Stimulated activated naive B cell treated with anti-CD40 and anti-IgM and Interleukin-4, amounts not matched to agents 10 μg/mL and 1 μg/mL and 100 μg/mL, for 72 hours (primary cell): Measurements from ENCODE around the gene AASS.

Experiments
- ATAC-seq, 2 donors: fragments of 150-1000 bp; cut with Tn5 transposase; replicated peaks; 2 replicates each; pipeline ENCODE4 v1.10.0; 2021; ENCODE audit warnings: moderate library complexity in 1 of 2
- DNase-seq: peaks from one replicate; pipeline ENCODE4 v3.0.0; 2021
- H3K27ac Mint-ChIP-seq: one replicate; pipeline ENCODE4 v1.8.0; 2022; ENCODE audit warnings: mild to moderate bottlenecking, mixed read lengths
- H3K27me3 Mint-ChIP-seq, 2 donors: one replicate each; pipeline ENCODE4 v1.8.0; 2022; ENCODE audit warnings: mixed read lengths in 2 of 2
- H3K36me3 Mint-ChIP-seq, 2 donors: one replicate each; pipeline ENCODE4 v1.8.0; 2022; ENCODE audit warnings: mixed read lengths in 2 of 2, mild to moderate bottlenecking in 1 of 2
- H3K4me1 Mint-ChIP-seq, 2 donors: one replicate each; pipeline ENCODE4 v1.8.0; 2022; ENCODE audit warnings: mixed read lengths in 2 of 2, mild to moderate bottlenecking in 1 of 2
- H3K4me3 Mint-ChIP-seq, 2 donors: one replicate each; pipeline ENCODE4 v1.8.0; 2022; ENCODE audit warnings: mild to moderate bottlenecking in 2 of 2, mixed read lengths in 2 of 2, moderate library complexity in 1 of 2
- H3K9me3 Mint-ChIP-seq, 2 donors: one replicate each; pipeline ENCODE4 v1.8.0; 2022; ENCODE audit warnings: mixed read lengths in 2 of 2, mild to moderate bottlenecking in 1 of 2

Gene AASS

GRCh38 chr7:122054393-122054792, 89.7 kb downstream of the AASS start:
- Mint-ChIP-seq H3K27ac (no peak overlapping the region), H3K9me3 (no peaks in the 10 kb centered on the region), H3K36me3 (no peaks in the 10 kb centered on the region), H3K4me1 (no peaks in the 10 kb centered on the region), H3K4me3 (no peak overlapping the region), H3K27me3 (no peaks in the 10 kb centered on the region)
- ATAC-seq (no peak), DNase-seq (no peak)

GRCh38 chr7:122046402-122046801, 97.6 kb downstream of the AASS start:
- H3K27ac Mint-ChIP-seq = no peak overlapping the region
- ATAC-seq = no peak

GRCh38 chr7:122040147-122040546, 103.9 kb downstream of the AASS start:
- DNase-seq (no peak), ATAC-seq (no peak)
- Mint-ChIP-seq H3K36me3 (no peaks in the 10 kb centered on the region), H3K27me3 (peaks cover 0 to 4% of the 10 kb centered on the region in 2 donors), H3K9me3 (no peaks in the 10 kb centered on the region), H3K27ac (no peak overlapping the region), H3K4me1 (no peaks in the 10 kb centered on the region), H3K4me3 (no peak overlapping the region)

More at GRCh38 chr7:122046402-122046801, 97.6 kb downstream of the AASS start:
- no peak for DNase-seq
- no peaks in the 10 kb centered on the region for H3K9me3 Mint-ChIP-seq
- no peaks in the 10 kb centered on the region for H3K4me1 Mint-ChIP-seq
- H3K36me3 Mint-ChIP-seq = no peaks in the 10 kb centered on the region
- H3K4me3 Mint-ChIP-seq = no peak overlapping the region
- H3K27me3 Mint-ChIP-seq = peaks cover 4 to 8% of the 10 kb centered on the region in 2 donors

- Mint-ChIP-seq H3K36me3 (no peaks in the 10 kb centered on the region), H3K27ac (no peak overlapping the region), H3K27me3 (peaks cover 0 to 4% of the 10 kb centered on the region in 2 donors), H3K9me3 (no peaks in the 10 kb centered on the region), H3K4me1 (no peaks in the 10 kb centered on the region), H3K4me3 (no peak overlapping the region)
- ATAC-seq = no peak
- no peak for DNase-seq
These were observed 105.1 kb downstream of the AASS start for GRCh38 chr7:122038904-122039303.

- no peaks in the 10 kb centered on the region for H3K4me1 Mint-ChIP-seq
- no peak overlapping the region for H3K4me3 Mint-ChIP-seq
- no peaks in the 10 kb centered on the region for H3K36me3 Mint-ChIP-seq
- peaks cover 0 to 4% of the 10 kb centered on the region in 2 donors for H3K27me3 Mint-ChIP-seq
- H3K9me3 Mint-ChIP-seq = no peaks in the 10 kb centered on the region
- DNase-seq = no peak
- no peak for ATAC-seq
- no peak overlapping the region for H3K27ac Mint-ChIP-seq
These were observed 105.9 kb downstream of the AASS start for GRCh38 chr7:122038134-122038533.

- Mint-ChIP-seq H3K4me1 (no peaks in the 10 kb centered on the region), H3K27me3 (peaks cover 0 to 4% of the 10 kb centered on the region in 2 donors), H3K36me3 (no peaks in the 10 kb centered on the region), H3K27ac (no peak overlapping the region), H3K4me3 (no peak overlapping the region), H3K9me3 (no peaks in the 10 kb centered on the region)
- DNase-seq (no peak), ATAC-seq (no peak)
These were observed 108.2 kb downstream of the AASS start for GRCh38 chr7:122035876-122036275.

- H3K27me3 Mint-ChIP-seq = peaks cover 0 to 4% of the 10 kb centered on the region in 2 donors
- no peaks in the 10 kb centered on the region for H3K4me1 Mint-ChIP-seq
- no peaks in the 10 kb centered on the region for H3K9me3 Mint-ChIP-seq
- ATAC-seq (no peak), DNase-seq (no peak)
- no peak overlapping the region for H3K4me3 Mint-ChIP-seq
- H3K27ac Mint-ChIP-seq = no peak overlapping the region
- no peaks in the 10 kb centered on the region for H3K36me3 Mint-ChIP-seq
These were observed 110.4 kb downstream of the AASS start for GRCh38 chr7:122033641-122034040.

- Mint-ChIP-seq H3K4me1 (no peaks in the 10 kb centered on the region), H3K27ac (no peak overlapping the region), H3K27me3 (no peaks in the 10 kb centered on the region), H3K4me3 (no peak overlapping the region), H3K36me3 (no peaks in the 10 kb centered on the region), H3K9me3 (no peaks in the 10 kb centered on the region)
- ATAC-seq = no peak
- no peak for DNase-seq
These were observed 117.0 kb downstream of the AASS start for GRCh38 chr7:122027058-122027457.
